NCI-H82 treated with DMSO at 0.1 percent for 48 hours (cell line): Measurements from ENCODE around the gene DISC1.

Source experiments
- DNase-seq: peaks from one replicate; lab custom pipeline; 2025; ENCODE audit not compliant: unreplicated experiment; lab: John Stamatoyannopoulos, UW

The DISC1 gene

GRCh38 chr1:231844986-231845502 lies 218.5 kb downstream of the DISC1 start:
- DNase-seq, result no peak

GRCh38 chr1:231847612-231848397 lies 221.2 kb downstream of the DISC1 start:
- no peak for DNase-seq

- no peak for DNase-seq
These were observed 223.4 kb downstream of the DISC1 start for GRCh38 chr1:231849981-231850380.

- DNase-seq, result no peak
These were observed 224.2 kb downstream of the DISC1 start for GRCh38 chr1:231850786-231851185.

- DNase-seq, result no peak
These were observed 227.1 kb downstream of the DISC1 start for GRCh38 chr1:231853588-231854207.

GRCh38 chr1:231855361-231855760 lies 228.8 kb downstream of the DISC1 start:
- DNase-seq, result no peak

- no peak for DNase-seq
These were observed 229.3 kb downstream of the DISC1 start for GRCh38 chr1:231855926-231856325.

GRCh38 chr1:231856426-231856825 lies 229.8 kb downstream of the DISC1 start:
- no peak for DNase-seq

- no peak for DNase-seq
These were observed 230.3 kb downstream of the DISC1 start for GRCh38 chr1:231856894-231857293.

- no peak for DNase-seq
These were observed 231.1 kb downstream of the DISC1 start for GRCh38 chr1:231857609-231858135.

GRCh38 chr1:231860221-231861088 lies 233.9 kb downstream of the DISC1 start:
- DNase-seq, result no peak

- no peak for DNase-seq
These were observed 235.2 kb downstream of the DISC1 start for GRCh38 chr1:231861541-231862481.

- no peak for DNase-seq
These were observed 236.0 kb downstream of the DISC1 start for GRCh38 chr1:231862611-231863010.

GRCh38 chr1:231865331-231865730 lies 238.7 kb downstream of the DISC1 start:
- no peak for DNase-seq

- peak; percentile 69 for DNase-seq
These were observed 240.1 kb downstream of the DISC1 start for GRCh38 chr1:231866392-231867331.

GRCh38 chr1:231867607-231868006 lies 241.0 kb downstream of the DISC1 start:
- no peak for DNase-seq

GRCh38 chr1:231869364-231869763 lies 242.8 kb downstream of the DISC1 start:
- no peak for DNase-seq

- DNase-seq, result no peak
These were observed 244.9 kb downstream of the DISC1 start for GRCh38 chr1:231871471-231871870.

GRCh38 chr1:231871878-231872277 lies 245.3 kb downstream of the DISC1 start:
- no peak for DNase-seq
